GM18873 (cell line): ENCODE results near the gene POFUT2.

Experiments used
- ATAC-seq: cut with Tn5 transposase; IDR thresholded peaks from one replicate; pipeline ENCODE4 v1.9.1; 2021; ENCODE audit warnings: mild to moderate bottlenecking, moderate library complexity, moderate number of reproducible peaks; ENCODE audit not compliant: unreplicated experiment, low FRiP score

Gene POFUT2

GRCh38 chr21:45228656-45229240 is 58.9 kb downstream of the POFUT2 start:
- ATAC-seq, result no peak

GRCh38 chr21:45228171-45228641 is 59.5 kb downstream of the POFUT2 start:
- no peak for ATAC-seq

- ATAC-seq, result no peak
These were observed 60.0 kb downstream of the POFUT2 start for GRCh38 chr21:45227735-45228134.

- no peak for ATAC-seq
These were observed 61.0 kb downstream of the POFUT2 start for GRCh38 chr21:45226540-45227326.

GRCh38 chr21:45225741-45226327 is 61.9 kb downstream of the POFUT2 start:
- no peak for ATAC-seq

- ATAC-seq, result no peak
These were observed 62.5 kb downstream of the POFUT2 start for GRCh38 chr21:45225041-45225740.

GRCh38 chr21:45224189-45224938 is 63.3 kb downstream of the POFUT2 start:
- ATAC-seq, result no peak

- ATAC-seq, result no peak
These were observed 64.2 kb downstream of the POFUT2 start for GRCh38 chr21:45223236-45224185.

GRCh38 chr21:45222001-45222400 is 65.7 kb downstream of the POFUT2 start:
- ATAC-seq, result no peak

- ATAC-seq, result no peak
These were observed 66.8 kb downstream of the POFUT2 start for GRCh38 chr21:45220714-45221490.

- ATAC-seq, result no peak
These were observed 67.6 kb downstream of the POFUT2 start for GRCh38 chr21:45220071-45220481.

GRCh38 chr21:45219517-45219916 is 68.2 kb downstream of the POFUT2 start:
- ATAC-seq, result no peak

GRCh38 chr21:45217010-45217409 is 70.7 kb downstream of the POFUT2 start:
- no peak for ATAC-seq

GRCh38 chr21:45215213-45215612 is 72.5 kb downstream of the POFUT2 start:
- ATAC-seq, result no peak
